HEK293T (cell line): ENCODE data around the gene OXSM.

Experiments
- BHLHE40 ChIP-seq: fragments of 450-650 bp; IDR thresholded peaks from 2 replicates; pipeline ENCODE4 v1.6.1; 2016; ENCODE audit warnings: mild to moderate bottlenecking, moderate library complexity, borderline replicate concordance
- ELF4 ChIP-seq: fragments of 450-650 bp; IDR thresholded peaks from 2 replicates; pipeline ENCODE4 v1.6.1; 2017; ENCODE audit warnings: antibody characterized with exemption
- FOXA1 ChIP-seq: fragments of 450-650 bp; IDR thresholded peaks from 2 replicates; pipeline ENCODE4 v1.6.1; 2016; ENCODE audit warnings: mild to moderate bottlenecking
- FOXM1 ChIP-seq: fragments of 450-650 bp; IDR thresholded peaks from 2 replicates; pipeline ENCODE4 v1.6.1; 2017; ENCODE audit warnings: mild to moderate bottlenecking, borderline replicate concordance
- SP1 ChIP-seq: fragments of 450-650 bp; IDR thresholded peaks from 2 replicates; pipeline ENCODE4 v1.6.1; 2017

GRCh38 chr3:25789596-25790556 is at the start of gene OXSM:
- TF ChIP-seq FOXA1 (no peak), FOXM1 (no peak), SP1 (no peak), ELF4 (no peak), BHLHE40 (no peak)
